Right lobe of liver (tissue), 6 donors: ENCODE measurements around the gene SF3B3. TPM values are rescaled to one million over a fixed set of nuclear protein-coding genes. Genes with fewer than 3 reads are reported as not detected.

Source experiments
- ATAC-seq, 4 donors: fragments of 200-7000 bp; cut with Tn5 transposase; one replicate each; pipeline ENCODE4 v1.9.1; 2020; ENCODE audit warnings: mild to moderate bottlenecking in 4 of 4, moderate library complexity in 4 of 4
- DNase-seq, 3 donors: peaks; one replicate each; pipeline ENCODE4 v3.0.0-alpha.2; 2020
- H3K27ac ChIP-seq, 3 donors: fragments of 200-600 bp; one replicate each; pipeline ENCODE4 v1.8.0; 2022
- H3K27me3 ChIP-seq, 2 donors: fragments of 200-600 bp; one replicate each; pipeline ENCODE4 v1.8.0; 2022
- H3K36me3 ChIP-seq, 4 donors: fragments of 200-600 bp; sonication (generic) in 1 of 4; one replicate each; pipeline versions ENCODE4 v1.5.1 to v1.8.0; 2017 to 2022; ENCODE audit warnings: control low read depth in 1 of 4
- H3K4me1 ChIP-seq, 4 donors: fragments of 200-600 bp; sonication (generic) in 1 of 4; one replicate each; pipeline versions ENCODE4 v1.5.1 to v1.8.0; 2017 to 2022; ENCODE audit warnings: control low read depth in 1 of 4
- H3K4me3 ChIP-seq, 3 donors: fragments of 200-600 bp; one replicate each; pipeline ENCODE4 v1.8.0; 2022
- H3K9me3 ChIP-seq, 4 donors: fragments of 200-600 bp; sonication (generic) in 1 of 4; one replicate each; pipeline versions ENCODE4 v1.5.1 to v1.8.0; 2017 to 2022; ENCODE audit warnings: control low read depth in 1 of 4
- POLR2A ChIP-seq: fragments of 450-650 bp; IDR thresholded peaks from one replicate; pipeline ENCODE4 v1.6.1; 2017; ENCODE audit warnings: antibody characterized with exemption, mild to moderate bottlenecking
- WGBS: methylation state at CpG from one replicate; pipeline ENCODE4 v1.1.6; 2018; ENCODE audit warnings: low coverage, low lambda C conversion rate; ENCODE audit not compliant: insufficient coverage; ENCODE audit errors: missing lambda C conversion rate; 5-methylcytosine and 5-hydroxymethylcytosine counted together
- intact Hi-C, 2 donors: fragments of 100-400 bp; cut with DNase I; formaldehyde crosslinking; loops; one replicate each; pipeline versions ENCODE4 v1.11.2 to v1.14.1; 2022
- total RNA-seq, 6 experiments: library from RNA; depleted of rRNA in 2 of 6; stranded (reverse); fragments of >200 nt in 2 of 6; fragmentation: NEBNext Ultra II Directional in 3 of 6; extraction: Animal tissue kit (Norgen Biotek cat#: 25700) in 3 of 6; gene quantifications; one replicate each; pipeline versions ENCODE4 v1.1.0 to v1.2.4, GENCODE V29; 2016 to 2023
- TF ChIP-seq, protein P1 (sequence below), 4 donors: fragments of 200-600 bp in 3 of 4; fragments of 450-650 bp in 1 of 4; IDR thresholded peaks; one replicate each; pipeline versions ENCODE4 v1.5.1 to v1.8.0; 2016 to 2022; ENCODE audit warnings: antibody characterized with exemption in 4 of 4, mild to moderate bottlenecking in 2 of 4
- donor health status: DM: no; HTN: yes; CAD: no.
- donor health status: DM: no; HTN: no; CAD: no.
- donor health status: DM: no; HTN: no; CAD: no.
- donor health status: DM: no; HTN: yes; CAD: no.
- donor health status: DM: no; HTN: yes; CAD: no.

SF3B3 gene
- total RNA-seq, 6 experiments from 2014 or later: 51.4 to 110 (median 90.7) TPM

DNA sequence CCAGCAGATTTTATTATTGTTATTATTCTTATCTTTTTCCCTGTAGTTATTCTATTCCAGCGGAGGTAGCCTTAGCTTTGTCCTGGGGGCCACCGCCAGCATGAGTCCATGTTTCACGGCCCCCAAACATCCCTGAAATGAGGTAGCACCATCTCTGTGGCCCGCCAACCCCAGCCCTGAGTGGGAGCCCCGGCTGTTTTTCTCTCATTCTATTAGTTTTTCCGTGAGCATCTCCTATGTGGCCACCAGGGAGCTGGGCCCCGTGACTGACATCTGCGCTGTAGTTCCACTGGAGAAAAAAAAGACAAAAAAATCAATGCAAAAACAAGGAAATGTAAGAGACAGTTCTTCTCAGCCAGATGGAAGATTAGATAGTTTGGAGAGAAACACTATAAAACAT, 79.2 kb downstream of the SF3B3 start:
- Histone ChIP-seq H3K36me3 (no peaks in the 10 kb centered on the region), H3K9me3 (no peaks in the 10 kb centered on the region), H3K27ac (no peak overlapping the region), H3K27me3 (no peaks in the 10 kb centered on the region), H3K4me1 (no peaks in the 10 kb centered on the region), H3K4me3 (no peak overlapping the region)
- TF ChIP-seq, protein P1, sequence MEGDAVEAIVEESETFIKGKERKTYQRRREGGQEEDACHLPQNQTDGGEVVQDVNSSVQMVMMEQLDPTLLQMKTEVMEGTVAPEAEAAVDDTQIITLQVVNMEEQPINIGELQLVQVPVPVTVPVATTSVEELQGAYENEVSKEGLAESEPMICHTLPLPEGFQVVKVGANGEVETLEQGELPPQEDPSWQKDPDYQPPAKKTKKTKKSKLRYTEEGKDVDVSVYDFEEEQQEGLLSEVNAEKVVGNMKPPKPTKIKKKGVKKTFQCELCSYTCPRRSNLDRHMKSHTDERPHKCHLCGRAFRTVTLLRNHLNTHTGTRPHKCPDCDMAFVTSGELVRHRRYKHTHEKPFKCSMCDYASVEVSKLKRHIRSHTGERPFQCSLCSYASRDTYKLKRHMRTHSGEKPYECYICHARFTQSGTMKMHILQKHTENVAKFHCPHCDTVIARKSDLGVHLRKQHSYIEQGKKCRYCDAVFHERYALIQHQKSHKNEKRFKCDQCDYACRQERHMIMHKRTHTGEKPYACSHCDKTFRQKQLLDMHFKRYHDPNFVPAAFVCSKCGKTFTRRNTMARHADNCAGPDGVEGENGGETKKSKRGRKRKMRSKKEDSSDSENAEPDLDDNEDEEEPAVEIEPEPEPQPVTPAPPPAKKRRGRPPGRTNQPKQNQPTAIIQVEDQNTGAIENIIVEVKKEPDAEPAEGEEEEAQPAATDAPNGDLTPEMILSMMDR (IDR thresholded peaks at IDR 0.05): no peak
- TF ChIP-seq POLR2A: no peak
- WGBS: 80% methylated on average over 8 of the region's 8 CpGs
- no peak for ATAC-seq
- DNase-seq: no peak
- intact Hi-C loops: no loop called here

DNA sequence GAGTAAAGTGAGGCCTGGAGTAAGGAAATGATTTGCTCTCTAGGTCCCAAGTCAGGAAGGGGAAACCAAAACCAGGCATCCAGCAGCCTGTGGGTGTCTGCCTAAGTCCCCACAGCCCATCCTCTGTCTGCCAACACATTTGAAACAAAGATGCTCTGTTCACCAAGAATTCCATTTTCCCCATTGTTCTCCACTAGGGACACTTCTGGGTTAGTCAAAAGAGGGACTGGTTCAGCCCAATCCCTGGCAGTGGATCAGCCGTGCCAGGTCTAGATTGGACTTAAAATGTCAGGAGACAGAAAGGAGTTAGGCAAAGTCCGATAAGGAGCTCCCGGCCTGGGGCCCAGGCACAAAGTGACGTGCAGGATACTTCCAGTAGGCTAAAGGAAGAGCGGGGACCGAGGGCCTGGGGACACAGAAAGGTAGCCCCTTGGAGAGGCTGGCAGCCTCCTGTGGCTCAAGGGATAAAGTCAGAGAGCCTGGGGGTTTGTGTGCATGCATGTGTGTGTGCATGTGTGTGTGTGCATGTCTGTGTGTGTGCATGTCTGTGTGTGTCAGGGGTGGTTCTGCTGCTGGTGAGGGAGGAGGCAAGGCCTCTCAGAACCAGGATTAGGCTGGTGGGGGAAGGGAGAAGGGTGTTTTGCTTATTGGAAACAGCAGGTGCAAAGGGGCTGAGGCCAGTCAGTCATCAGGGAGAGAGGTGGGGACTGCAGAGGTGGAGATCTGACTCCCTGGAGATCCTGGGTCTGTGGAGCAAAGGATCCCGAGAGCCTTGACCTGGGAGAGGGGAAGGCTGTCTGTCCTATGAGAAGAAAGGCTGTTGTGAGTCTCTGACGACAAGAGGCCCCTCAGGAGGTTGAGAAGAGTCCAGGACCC, 81.0 kb downstream of the SF3B3 start:
- no peak overlapping the region for H3K27ac ChIP-seq
- WGBS: 76% methylated on average over 6 of the region's 8 CpGs
- no peaks in the 10 kb centered on the region for H3K9me3 ChIP-seq
- no peaks in the 10 kb centered on the region for H3K36me3 ChIP-seq
- no peak overlapping the region for H3K4me3 ChIP-seq
- H3K27me3 ChIP-seq: no peaks in the 10 kb centered on the region
- intact Hi-C loops: no loop called here
- no peaks in the 10 kb centered on the region for H3K4me1 ChIP-seq
- TF ChIP-seq, protein P1 (IDR thresholded peaks at IDR 0.05): no peak
- TF ChIP-seq POLR2A: no peak
- DNase-seq (no peak), ATAC-seq (no peak)

DNA sequence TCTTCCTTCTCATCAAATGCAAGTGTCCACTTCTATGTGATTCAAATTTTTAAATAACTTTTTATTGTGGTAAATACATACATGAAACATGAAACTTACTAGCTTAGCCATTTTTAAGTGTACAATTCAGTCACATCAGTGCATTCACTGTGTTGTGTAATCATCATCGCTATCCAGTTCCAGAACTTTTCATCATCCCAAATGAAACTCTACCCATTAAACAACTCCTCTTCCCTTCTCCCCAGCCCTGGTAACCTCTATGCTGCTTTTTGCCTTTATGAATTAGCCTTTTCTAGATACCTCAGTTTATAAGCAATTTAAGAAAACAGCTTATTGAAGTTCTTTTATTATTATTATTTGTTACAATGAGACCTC, 81.7 kb downstream of the SF3B3 start:
- TF ChIP-seq, protein P1 (IDR thresholded peaks at IDR 0.05): no peak
- no peak for TF ChIP-seq POLR2A
- Histone ChIP-seq H3K9me3 (no peaks in the 10 kb centered on the region), H3K27ac (no peak overlapping the region), H3K4me1 (no peaks in the 10 kb centered on the region), H3K4me3 (no peak overlapping the region), H3K27me3 (no peaks in the 10 kb centered on the region), H3K36me3 (no peaks in the 10 kb centered on the region)
- ATAC-seq (no peak), DNase-seq (no peak)
- intact Hi-C loops: no loop called here
- 67% methylated on average over 1 of the region's 1 CpG for WGBS

DNA sequence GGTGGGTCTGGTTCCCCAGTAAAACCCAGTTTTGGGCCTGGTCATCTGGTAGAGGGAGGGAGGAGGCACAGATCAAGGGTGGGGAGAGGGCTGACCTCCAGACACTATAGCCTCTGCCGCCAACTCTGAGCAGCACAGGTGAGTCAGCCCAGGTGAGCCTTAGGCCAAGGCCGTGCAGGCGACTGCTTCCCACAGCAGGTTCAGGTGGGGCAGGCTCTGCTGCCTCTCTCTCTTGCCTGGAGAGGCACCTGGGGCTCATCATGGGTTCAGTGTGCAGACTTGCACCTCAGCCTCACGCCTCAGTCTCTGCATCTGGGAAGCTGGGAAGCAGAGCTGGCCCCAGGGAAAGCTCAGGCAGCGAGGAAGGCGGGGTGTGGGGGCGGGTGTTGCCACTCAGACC, 84.9 kb downstream of the SF3B3 start:
- ATAC-seq: no peak
- Histone ChIP-seq H3K27ac (no peak overlapping the region), H3K36me3 (no peaks in the 10 kb centered on the region), H3K9me3 (no peaks in the 10 kb centered on the region), H3K27me3 (no peaks in the 10 kb centered on the region), H3K4me3 (no peak overlapping the region), H3K4me1 (no peaks in the 10 kb centered on the region)
- intact Hi-C loops: no loop called here
- TF ChIP-seq, protein P1 (IDR thresholded peaks at IDR 0.05): no peak
- no peak for TF ChIP-seq POLR2A
- 100% methylated on average over 1 of the region's 7 CpGs for WGBS
- DNase-seq: no peak
